ENCODE results near the gene RUNX1.

- TF ChIP-seq, protein P1, sequence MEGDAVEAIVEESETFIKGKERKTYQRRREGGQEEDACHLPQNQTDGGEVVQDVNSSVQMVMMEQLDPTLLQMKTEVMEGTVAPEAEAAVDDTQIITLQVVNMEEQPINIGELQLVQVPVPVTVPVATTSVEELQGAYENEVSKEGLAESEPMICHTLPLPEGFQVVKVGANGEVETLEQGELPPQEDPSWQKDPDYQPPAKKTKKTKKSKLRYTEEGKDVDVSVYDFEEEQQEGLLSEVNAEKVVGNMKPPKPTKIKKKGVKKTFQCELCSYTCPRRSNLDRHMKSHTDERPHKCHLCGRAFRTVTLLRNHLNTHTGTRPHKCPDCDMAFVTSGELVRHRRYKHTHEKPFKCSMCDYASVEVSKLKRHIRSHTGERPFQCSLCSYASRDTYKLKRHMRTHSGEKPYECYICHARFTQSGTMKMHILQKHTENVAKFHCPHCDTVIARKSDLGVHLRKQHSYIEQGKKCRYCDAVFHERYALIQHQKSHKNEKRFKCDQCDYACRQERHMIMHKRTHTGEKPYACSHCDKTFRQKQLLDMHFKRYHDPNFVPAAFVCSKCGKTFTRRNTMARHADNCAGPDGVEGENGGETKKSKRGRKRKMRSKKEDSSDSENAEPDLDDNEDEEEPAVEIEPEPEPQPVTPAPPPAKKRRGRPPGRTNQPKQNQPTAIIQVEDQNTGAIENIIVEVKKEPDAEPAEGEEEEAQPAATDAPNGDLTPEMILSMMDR (IDR thresholded peaks at IDR 0.05): no peak
- TF ChIP-seq EZH2 (IDR thresholded peaks at IDR 0.05; ENCODE audit: borderline replicate concordance, insufficient read depth, low read depth, low read length, poor library complexity, severe bottlenecking): no peak
These were observed 88.4 kb downstream of the RUNX1 start for GRCh38 chr21:34960687-34961086.

Measured in B cell (primary cell).